ENCODE measurements around the gene SPTBN5.

SPTBN5 gene

DNA sequence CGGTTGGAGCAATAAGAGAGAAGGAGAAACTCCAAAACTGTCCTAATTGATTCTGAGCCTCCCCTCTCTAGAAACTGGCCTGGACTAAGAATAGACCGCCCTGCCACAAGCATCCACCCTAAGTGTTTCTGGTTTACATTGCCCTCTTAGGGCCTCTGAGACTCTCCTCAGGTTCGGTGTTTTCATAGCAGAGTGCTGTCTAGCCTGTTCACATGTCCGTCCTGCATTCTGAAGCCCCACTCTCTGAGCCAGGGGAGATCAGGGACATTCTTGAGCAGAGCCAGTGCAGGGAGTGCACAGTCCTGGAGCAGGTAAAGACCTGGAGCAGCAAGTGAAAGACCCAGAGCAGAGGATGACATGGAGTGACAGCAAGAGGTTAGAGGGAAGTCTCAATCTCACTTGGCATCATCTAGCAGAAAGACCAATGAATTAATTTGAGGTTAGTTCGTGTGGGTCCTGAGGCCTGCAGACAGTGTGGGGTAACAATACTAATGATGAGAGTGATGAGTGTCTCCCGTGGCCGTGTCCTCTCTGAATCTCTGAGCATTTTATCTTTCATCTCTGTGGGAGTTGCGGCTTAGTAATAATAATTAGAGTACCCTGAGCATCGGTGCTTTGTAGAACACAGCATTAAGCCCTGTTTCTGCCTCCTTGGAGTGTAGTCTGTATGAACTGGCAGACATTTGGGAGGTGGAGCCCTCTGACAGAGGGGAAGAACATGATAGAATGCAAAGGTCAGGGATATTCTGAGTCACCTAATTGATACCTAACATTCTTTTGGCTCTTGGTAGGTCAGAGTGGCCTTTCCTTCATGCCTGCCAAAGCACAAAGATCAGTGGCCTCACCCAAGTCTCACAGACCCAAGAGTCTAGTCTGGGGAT, 95.0 kb downstream of the SPTBN5 start:
- no peak for DNase-seq

Measured in retina (tissue), 1 donor.